Measurements from ENCODE around the gene DRC7. TPM values are rescaled to one million over a fixed set of nuclear protein-coding genes. Genes with fewer than 3 reads are reported as not detected.

Gene DRC7
- total and polyA plus RNA-seq, 10 donors, result 0.03 to 2.1 (median 0.15) TPM; not detected in 4

DNA sequence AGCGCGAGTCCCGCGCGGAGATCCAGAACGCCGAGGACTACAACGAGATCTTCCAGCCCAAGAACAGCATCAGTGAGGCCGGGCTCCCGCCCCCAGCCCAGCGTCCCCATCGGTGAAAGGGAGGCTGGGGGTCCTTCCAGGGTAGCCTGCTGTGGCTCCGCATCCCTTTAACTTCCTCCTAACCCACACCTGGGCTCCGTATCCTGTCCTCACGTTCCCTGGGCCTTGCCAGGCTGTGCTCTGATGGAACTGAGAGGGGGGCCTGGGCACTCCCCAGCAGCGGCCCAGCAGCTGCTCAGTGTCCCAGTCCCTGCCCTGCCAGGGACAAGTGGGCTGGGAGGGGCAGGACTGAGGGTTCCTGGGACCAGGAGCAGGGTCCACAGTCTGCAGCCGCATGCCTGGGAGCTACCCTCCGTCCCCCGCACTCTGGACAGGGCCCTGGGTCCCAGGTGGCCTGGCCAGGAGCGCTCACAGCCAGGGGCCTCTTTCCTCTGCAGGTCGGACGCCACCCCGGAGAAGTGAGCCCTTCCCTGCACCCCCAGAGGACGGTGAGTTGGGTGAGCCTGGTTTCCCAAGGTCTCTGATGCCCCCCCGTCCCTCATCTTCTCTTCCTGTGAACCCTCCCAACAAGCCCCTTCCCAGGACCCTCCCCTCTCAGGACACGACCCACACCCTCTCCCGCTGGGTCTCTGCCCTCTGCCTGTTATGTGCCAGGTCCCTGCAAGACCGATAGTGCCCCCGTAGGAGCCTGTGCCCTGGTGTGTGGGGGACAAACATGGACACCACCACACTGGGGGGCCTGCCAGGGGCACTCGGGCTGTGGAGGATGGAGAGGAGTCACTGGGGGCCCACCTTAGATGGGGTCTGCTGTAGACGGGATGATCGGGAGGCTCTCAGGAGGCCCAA lies 59.1 kb downstream of the DRC7 start:
- H3K36me3 ChIP-seq, result peaks cover 0 to 94% (median 34%) of the 10 kb centered on the region in 6 donors
- no peaks in the 10 kb centered on the region for H3K27me3 ChIP-seq (replicated peaks in 1 of 7)
- WGBS, 5 donors, result 92 to 95% (median 94%) methylated on average over 24 to 32 of the region's 32 CpGs
- no peak overlapping the region for H3K27ac ChIP-seq
- H3K9me3 ChIP-seq, result no peaks in the 10 kb centered on the region
- DNase-seq, result no peak
- peaks cover 0 to 20% (median 7%) of the 10 kb centered on the region in 6 donors for H3K4me1 ChIP-seq
- intact Hi-C loops (cut with DNase I; ENCODE audit: low total_unique reads), result loop anchor here (10.0 kb wide), 2 partner anchors 111 to 251 kb away; partner anchors contain the start of genes USB1 and ZNF319
- H3K4me3 ChIP-seq, result no peak overlapping the region
- peak in 1 of 3 donors; percentile 12 for TF ChIP-seq POLR2AphosphoS5 (IDR thresholded peaks at IDR 0.05)
- TF ChIP-seq CTCF (IDR thresholded peaks at IDR 0.05 in 8 of 11, conservative IDR thresholded peaks at IDR 0.05 in 3 of 11), result no peak

- peaks cover 0 to 98% (median 34%) of the 10 kb centered on the region in 6 donors for H3K36me3 ChIP-seq
- no peaks in the 10 kb centered on the region for H3K9me3 ChIP-seq
- 78 to 86% (median 82%) methylated on average over 6 to 9 of the region's 9 CpGs for WGBS, 5 donors
- intact Hi-C loops (cut with DNase I; ENCODE audit: low total_unique reads), result loop anchor here (10.0 kb wide), 2 partner anchors 110 to 250 kb away; partner anchors contain the start of genes USB1 and ZNF319
- H3K27ac ChIP-seq, result no peak overlapping the region
- no peak for DNase-seq
- TF ChIP-seq POLR2AphosphoS5 (IDR thresholded peaks at IDR 0.05) (no peak), POLR2A (IDR thresholded peaks at IDR 0.05) (no peak), CTCF (IDR thresholded peaks at IDR 0.05 in 8 of 11, conservative IDR thresholded peaks at IDR 0.05 in 3 of 11) (no peak)
- no peak overlapping the region for H3K4me3 ChIP-seq
- H3K4me1 ChIP-seq, result peaks cover 0 to 22% (median 7%) of the 10 kb centered on the region in 6 donors
- no peaks in the 10 kb centered on the region for H3K27me3 ChIP-seq (replicated peaks in 1 of 7)
These were observed 59.9 kb downstream of the DRC7 start for GRCh38 chr16:57754354-57755060.

DNA sequence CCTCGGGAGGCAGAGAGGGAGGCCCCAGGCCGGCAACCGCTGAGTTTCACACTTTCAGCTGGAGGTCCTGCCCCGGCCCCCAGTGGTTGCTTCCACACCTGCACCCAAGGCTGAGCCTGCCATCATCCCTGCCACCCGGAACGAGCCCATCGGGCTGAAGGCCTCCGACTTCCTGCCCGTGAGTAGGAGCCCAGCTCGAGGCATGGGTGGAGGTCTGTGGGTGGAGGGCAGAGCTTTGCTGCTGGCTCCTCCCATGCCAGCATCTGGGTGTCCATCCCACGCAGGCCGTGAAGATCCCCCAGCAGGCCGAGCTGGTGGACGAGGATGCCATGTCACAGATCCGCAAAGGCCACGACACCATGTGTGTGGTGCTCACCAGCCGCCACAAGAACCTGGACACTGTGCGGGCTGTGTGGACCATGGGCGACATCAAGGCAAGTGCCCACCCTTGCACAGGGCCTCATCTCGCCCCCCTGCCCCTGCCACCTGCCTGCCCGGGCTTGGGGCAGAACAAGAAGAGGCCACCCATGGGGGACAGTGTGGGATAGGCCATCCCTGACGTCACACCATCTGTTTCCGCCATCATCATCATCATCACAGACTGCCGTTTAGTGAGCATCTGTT lies 60.6 kb downstream of the DRC7 start:
- TF ChIP-seq POLR2A (IDR thresholded peaks at IDR 0.05) (no peak), CTCF (IDR thresholded peaks at IDR 0.05 in 8 of 11, conservative IDR thresholded peaks at IDR 0.05 in 3 of 11) (peak in 1 of 11 experiments; percentile 10), POLR2AphosphoS5 (IDR thresholded peaks at IDR 0.05) (peak in 1 of 3 donors; percentile 21)
- Histone ChIP-seq H3K27ac (no peak overlapping the region), H3K4me1 (peaks cover 0 to 22% (median 7%) of the 10 kb centered on the region in 6 donors), H3K4me3 (no peak overlapping the region), H3K9me3 (no peaks in the 10 kb centered on the region), H3K36me3 (peaks cover 0 to 98% (median 34%) of the 10 kb centered on the region in 6 donors), H3K27me3 (replicated peaks in 1 of 7) (no peaks in the 10 kb centered on the region)
- intact Hi-C loops (cut with DNase I; ENCODE audit: low total_unique reads), result loop anchor here (10.0 kb wide), 2 partner anchors 110 to 250 kb away; partner anchors contain the start of genes USB1 and ZNF319
- DNase-seq, result no peak
- WGBS, 5 donors, result 82 to 89% (median 83%) methylated on average over 12 to 24 of the region's 24 CpGs

Data from spleen (tissue), 11 donors.